SKM-1 treated with dmso at 0.1 percent for 144 hours (cell line): ENCODE results near the gene CES1.
"Not testable (repeated sequence)": the region's sequence is repeated elsewhere in the genome, so short reads cannot be mapped to it uniquely, and the experiment has no call there.

Source experiments
- DNase-seq: peaks from one replicate; lab custom pipeline; 2025; ENCODE audit not compliant: unreplicated experiment; lab: John Stamatoyannopoulos, UW

The CES1 gene

DNA sequence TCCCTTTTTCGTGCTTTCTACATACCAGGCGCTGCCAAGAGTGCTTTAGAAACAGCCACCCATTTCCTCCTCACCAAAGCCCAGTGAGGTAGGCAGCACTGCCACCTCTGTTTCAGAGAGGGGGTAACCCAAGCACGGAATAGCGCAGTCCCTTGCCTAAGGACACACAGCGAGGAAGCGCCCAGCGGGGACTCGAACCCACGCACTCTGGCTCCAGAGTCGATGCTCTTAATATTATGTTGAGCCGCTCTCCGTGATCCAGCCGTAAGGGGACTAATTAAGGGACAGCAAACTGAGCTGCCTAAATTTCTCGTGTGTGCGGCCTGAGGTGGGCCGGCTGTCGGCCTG lies 497 bp downstream of the CES1 start:
- DNase-seq = no peak

- DNase-seq = no peak
These were observed 2.1 kb downstream of the CES1 start for GRCh38 chr16:55830658-55831294.

- not testable (repeated sequence) for DNase-seq
These were observed 3.7 kb downstream of the CES1 start for GRCh38 chr16:55829232-55829631.

GRCh38 chr16:55828680-55829079 lies 4.2 kb downstream of the CES1 start:
- DNase-seq = no peak

DNA sequence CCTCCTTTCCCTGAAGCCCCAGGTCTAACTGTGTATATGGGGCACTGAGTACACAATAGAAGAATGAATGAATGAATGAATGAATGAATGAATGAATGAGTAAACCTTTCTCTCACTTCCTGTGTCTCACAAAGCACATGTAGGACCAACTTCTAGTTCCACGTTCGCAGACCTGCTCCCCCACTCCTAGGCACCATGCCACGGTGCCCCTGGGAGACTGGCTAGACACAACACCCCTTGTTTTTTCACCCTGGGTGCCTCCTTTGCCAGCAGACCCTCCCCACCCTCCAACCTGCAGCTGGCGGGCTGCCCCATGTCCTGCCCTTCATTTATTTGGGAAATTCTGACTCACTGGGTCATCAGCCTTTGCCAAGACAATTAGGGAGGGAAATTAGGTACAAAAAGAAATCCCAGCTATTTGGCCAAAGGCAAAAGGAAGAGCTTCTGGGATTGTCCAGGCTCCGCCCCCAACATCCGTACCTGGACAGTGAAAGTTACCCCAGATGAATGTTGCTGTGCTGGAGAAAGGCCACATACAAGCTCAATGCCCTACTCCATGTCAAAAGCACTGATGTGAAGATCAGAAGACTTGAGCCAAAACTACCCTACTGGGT lies 7.7 kb downstream of the CES1 start:
- DNase-seq = no peak

DNA sequence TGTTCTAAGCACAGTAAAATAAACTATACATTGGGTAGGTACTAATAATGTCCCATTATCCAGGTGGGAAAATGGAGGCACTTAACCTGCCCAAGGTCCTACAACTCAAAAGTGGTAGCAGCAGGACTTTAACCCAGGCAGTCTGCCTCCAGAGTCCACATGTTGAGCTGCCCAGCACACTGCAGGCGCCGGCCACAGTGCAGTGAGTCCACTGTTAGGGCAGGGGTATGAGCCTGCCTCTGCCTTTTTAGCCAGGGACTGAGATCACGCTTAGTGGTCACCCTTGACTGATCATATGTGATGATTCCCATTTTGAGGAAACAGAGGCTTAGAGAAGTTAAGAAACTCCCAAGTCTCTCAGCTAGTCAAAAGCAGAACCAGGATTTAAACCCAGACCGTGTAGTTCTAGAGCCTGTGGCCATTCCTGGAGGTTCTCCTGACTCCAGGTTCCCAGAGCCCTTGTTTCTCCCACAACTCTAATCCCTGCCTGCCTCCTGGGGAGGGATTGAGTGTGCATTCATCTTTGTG lies 8.4 kb downstream of the CES1 start:
- DNase-seq = no peak

- DNase-seq = no peak
These were observed 10.6 kb downstream of the CES1 start for GRCh38 chr16:55822280-55822810.

- DNase-seq = no peak
These were observed 11.7 kb downstream of the CES1 start for GRCh38 chr16:55821210-55821609.

DNA sequence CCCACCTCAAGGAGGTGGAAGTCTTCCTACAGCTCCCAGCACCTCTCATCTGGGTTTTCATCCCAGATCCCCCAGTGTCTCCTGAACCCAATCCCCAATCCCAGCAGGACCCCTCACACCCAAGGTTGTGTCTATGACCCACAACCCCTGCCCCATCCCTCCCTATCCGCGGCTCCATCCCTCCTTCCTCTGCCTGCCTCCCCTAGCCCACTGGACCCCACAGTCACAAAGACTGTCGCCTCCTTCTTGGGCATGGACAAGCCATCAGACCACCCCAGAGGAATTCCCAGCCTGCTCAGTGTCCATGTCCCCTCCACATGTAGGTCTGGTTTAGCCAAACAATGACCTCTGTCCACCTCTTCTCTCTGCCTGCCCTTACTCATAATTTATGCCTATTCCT lies 12.3 kb downstream of the CES1 start:
- DNase-seq = no peak

DNA sequence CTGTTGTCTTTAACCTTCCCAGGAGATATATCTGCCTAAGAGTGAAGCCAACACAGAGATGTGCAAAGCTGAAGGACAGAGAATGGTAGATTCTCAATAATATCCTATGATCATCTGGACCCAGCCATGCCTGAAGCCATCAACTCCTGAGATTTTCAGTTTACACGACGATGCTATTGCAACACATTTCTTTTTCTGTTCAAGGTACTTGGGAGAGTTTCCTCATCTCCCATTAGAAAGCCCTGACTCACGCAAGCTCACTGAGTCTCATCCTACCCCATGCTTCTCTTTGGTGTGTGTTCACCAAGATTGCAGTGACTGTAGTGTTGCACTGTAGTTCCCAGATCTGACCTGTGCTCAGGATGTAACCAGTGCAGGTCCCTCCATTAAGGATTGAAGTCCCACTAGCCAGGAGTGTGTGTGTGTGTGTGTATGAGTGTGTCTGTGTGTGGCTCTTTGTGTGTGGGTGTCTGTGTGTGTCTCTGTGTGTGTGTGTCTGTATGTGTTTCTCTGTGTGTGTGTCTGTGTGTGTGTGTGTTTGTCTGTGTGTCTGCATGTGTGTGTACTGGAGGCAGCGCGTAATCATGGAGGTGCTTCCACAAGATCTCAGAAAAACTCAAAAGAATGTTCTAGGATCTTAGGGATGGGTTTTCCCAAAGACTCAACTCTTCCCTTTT lies 15.5 kb downstream of the CES1 start:
- DNase-seq = peak; percentile 54

DNA sequence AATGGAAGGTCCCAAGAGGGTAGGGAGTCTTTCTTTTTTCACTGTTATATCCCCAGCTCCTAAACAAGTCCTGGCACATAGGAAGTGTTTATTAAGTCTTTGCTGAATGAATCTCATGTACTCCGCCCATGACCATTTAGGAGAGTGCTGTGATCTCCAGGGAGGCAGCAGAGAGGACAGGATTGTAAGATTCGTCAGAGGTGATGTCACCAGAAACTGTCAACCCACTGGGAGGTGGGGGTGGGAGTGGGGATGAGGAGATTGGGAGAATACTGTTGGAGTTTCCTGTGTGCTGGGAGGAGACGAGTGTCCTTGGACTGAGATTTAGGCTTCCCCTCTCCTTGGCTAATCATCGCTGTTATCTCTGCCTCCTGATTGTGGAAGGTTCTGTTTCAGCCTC lies 16.7 kb downstream of the CES1 start:
- not testable (repeated sequence) for DNase-seq

DNA sequence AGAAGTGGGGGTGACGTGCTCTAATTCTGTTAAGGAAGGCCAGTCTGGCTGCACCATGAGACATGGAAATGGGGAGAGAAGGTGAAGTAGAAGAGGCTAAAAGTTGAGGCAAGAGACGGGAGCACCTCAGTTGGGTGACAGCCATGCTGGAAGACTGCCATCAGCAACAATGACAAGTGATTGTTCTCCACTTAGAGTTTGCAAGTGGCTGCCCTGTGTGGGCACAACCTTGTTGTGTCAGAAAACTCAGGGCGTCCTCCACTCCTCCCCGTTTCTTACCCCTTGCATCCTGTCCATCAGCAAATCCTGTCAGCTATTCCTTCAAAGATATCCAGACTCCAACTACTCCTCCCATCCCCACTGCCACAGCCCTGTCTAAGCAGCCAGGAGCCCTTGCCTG lies 17.6 kb downstream of the CES1 start:
- DNase-seq = no peak

GRCh38 chr16:55814174-55814573 lies 18.7 kb downstream of the CES1 start:
- DNase-seq = not testable (repeated sequence)

DNA sequence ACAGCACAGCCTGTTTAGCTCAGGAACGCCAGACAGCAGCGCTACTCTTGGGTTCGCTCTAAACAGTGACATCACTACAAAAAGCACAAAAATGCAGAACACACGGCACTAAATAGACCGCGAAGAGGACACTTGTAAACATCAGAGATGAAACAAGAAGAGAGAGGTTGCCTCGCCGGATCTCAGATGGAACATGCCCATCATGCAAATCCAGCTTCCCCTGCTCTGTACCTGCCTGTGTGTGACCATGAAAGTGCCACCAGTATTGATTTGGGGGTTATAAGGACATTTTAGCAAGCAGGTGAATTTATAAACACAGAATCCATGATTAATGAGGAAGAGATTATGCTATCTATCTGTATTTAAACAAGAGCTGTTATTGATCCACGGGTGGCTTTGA lies 19.2 kb downstream of the CES1 start:
- not testable (repeated sequence) for DNase-seq

DNA sequence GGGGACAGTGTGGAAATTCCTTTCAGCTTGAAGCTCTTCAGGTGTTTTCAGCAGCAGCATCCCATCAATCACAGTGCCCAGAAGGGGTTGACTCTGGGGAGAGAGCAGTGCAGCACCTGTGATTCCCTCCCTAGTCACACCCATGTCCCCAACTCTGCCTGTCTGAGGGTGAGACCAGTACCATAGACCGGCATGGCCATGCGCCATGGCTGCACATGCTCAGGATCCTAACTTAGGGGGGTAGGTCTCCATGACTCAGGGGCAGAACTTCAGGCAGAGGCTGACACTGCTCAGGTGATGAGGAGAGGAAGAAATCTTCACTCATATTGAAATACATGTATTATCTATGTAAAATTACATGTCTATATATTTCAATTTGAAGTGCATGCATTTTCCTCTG lies 19.9 kb downstream of the CES1 start:
- no peak for DNase-seq

DNA sequence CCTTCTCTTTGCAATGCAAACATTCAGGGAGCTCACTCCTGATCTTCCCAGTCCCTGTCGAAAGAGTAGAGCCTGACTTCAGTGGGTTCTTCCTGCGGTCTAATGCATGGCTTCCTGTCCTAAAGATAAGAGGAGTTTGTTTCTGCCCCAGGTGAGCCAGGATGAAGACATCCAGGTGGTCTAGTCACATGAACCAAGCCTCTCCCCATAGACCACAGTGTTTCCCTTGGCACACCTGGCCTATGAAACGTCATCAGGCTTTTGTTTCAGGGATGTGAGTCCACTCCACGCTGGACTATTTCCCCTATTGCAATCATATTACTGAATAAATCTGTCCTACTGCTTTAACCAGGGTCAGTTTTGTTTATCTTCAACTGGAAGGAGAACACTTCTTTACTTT lies 21.1 kb downstream of the CES1 start:
- DNase-seq = no peak

DNA sequence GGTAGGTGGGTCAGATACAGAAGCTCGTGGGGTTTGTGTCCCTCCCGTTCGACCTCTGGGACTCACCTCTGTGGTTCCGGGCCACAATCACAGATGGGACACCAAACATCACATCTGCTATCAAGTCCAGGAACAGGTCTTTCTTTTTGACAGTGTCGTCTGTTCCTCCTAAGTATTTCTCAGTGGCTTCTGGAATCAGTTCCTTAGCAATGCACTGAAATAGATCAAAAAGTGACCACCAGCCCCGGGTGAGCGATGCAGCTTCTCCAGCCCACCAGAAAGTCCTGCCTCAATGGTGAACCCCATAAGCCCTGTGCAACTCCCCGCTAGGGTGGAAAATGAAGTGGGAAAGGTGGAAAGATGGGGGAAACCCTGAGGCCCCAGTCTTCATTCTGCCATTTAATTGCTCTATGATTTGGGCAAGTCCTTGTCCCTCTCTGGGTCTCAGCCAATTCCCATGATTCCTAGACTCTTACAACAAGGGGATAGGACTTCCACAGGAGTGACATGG lies 22.4 kb downstream of the CES1 start:
- no peak for DNase-seq

DNA sequence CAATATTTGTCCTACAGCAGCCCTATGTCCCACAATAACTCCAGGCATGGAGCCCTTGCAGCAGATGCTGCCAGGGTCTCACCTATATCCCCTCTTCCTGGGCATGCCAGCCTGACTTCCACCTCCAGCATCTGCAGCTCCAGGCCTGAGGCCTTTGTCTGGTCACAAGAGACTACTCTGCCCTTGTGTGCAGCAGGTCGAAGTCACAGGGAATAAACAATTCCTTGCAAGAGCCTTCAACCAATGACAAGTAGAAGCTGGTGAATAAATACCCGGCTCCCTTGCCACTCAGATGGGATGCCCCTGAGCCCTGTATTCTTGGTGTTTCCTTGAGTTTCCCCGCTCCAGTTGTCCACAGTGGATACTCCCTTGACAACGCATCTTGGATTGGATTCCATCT lies 23.0 kb downstream of the CES1 start:
- no peak for DNase-seq

DNA sequence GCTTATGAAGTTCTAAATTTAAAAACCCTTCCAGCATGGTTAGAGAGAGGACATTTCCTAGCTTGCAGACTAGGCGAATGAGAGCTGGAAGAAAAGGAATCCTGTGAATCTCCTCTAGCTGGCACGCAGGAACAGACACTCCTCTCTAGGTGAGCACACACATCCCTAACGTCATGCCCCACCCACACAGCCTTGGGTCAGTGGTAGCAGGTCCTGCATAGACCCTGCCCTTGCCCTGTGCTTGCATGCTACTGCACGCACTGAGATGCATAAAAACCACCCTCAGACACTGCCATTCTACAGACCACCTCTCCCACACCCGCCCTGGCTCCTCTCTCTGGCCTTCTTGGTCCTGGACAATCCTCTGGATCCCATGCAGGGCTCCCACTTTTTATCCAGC lies 23.5 kb downstream of the CES1 start:
- no peak for DNase-seq

DNA sequence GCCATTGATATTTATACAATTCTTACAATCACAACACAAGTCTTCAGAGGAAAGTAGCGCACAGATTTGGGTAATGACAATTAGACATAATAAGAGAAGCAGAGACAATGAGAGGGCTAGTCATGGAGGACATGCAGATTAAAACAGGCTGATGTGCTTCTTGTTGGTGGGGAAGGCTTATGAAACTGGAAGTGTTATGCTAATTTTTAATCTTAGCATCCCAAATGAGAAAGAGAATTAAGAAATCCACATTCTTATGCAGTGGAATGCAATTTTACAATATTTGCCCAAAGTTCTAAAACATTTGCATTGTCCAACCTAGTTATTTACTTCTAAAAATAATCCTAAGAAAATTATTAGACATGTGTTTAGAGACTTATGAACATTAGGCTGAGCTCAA lies 24.6 kb downstream of the CES1 start:
- not testable (repeated sequence) for DNase-seq

DNA sequence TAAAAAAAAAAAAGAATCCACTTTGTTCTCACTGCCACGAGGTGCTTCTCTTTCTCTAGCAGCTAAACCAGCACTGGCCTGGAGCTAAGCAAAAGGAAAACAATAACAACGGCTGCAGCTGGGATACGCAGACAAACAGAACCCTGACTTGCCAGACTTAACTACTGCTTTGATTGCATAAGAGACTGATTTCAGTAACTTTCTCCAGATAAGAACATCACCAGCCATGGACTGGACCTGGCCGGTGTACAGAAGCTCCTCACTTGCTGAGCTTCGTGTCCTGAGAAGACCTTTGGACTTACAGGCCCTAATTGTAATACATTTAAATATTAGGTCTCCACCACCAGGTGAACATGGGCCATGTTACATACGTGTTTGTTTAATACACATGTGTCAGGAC lies 27.8 kb downstream of the CES1 start:
- not testable (repeated sequence) for DNase-seq

GRCh38 chr16:55803681-55804080 lies 29.2 kb downstream of the CES1 start:
- not testable (repeated sequence) for DNase-seq
